Measurements from ENCODE around the gene RNF113B.

DNA sequence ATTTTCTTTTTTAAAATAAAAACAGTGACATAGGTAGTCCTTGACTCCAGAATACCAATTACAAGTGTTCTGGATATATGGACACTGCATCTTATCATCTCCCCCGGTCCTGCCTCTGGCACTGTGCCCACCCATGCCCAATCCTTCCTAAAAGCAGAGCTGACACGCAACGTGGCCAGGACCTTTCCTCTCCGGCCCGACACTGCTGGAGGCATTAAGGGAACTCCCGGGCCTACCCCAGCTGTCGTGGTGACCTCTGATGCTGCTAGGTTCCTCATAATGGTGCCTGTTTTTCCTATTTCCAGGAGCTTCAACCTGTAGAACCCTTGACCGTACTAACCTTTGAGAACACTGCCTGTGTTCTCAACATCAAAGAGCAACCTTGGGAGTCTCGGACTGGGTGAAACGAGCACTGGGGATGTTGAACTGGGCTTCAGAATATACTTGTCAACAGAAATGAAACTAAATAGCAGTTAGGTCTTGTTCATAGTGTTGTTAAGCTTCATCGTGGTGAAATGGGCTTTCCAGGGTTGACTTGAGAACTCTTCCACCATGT lies 13.9 kb upstream of the RNF113B start:
- TF ChIP-seq, protein P1, sequence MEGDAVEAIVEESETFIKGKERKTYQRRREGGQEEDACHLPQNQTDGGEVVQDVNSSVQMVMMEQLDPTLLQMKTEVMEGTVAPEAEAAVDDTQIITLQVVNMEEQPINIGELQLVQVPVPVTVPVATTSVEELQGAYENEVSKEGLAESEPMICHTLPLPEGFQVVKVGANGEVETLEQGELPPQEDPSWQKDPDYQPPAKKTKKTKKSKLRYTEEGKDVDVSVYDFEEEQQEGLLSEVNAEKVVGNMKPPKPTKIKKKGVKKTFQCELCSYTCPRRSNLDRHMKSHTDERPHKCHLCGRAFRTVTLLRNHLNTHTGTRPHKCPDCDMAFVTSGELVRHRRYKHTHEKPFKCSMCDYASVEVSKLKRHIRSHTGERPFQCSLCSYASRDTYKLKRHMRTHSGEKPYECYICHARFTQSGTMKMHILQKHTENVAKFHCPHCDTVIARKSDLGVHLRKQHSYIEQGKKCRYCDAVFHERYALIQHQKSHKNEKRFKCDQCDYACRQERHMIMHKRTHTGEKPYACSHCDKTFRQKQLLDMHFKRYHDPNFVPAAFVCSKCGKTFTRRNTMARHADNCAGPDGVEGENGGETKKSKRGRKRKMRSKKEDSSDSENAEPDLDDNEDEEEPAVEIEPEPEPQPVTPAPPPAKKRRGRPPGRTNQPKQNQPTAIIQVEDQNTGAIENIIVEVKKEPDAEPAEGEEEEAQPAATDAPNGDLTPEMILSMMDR (IDR thresholded peaks at IDR 0.05) = no peak
- TF ChIP-seq POLR2A (IDR thresholded peaks at IDR 0.05) = no peak

Data from adrenal gland (tissue), 5 donors.